AG09319 (cell line): ENCODE measurements around the gene RNASE7.

Experiments
- DNase-seq: peaks from one replicate; pipeline ENCODE4 v3.0.0-alpha.2; 2010; ENCODE audit warnings: low read depth; ENCODE audit errors: extremely low read depth
- CTCF ChIP-seq: IDR thresholded peaks from 2 replicates; pipeline ENCODE4 v1.5.1; 2011; ENCODE audit warnings: low read depth, mild to moderate bottlenecking, inconsistent platforms, low read length, moderate library complexity

RNASE7 gene

GRCh38 chr14:21047378-21047781 is 5.2 kb downstream of the RNASE7 start:
- DNase-seq: no peak
- TF ChIP-seq CTCF: no peak

- DNase-seq: no peak
- no peak for TF ChIP-seq CTCF
Measured at GRCh38 chr14:21048638-21049037, 6.5 kb downstream of the RNASE7 start.

- DNase-seq: no peak
- no peak for TF ChIP-seq CTCF
Measured at GRCh38 chr14:21049271-21049673, 7.1 kb downstream of the RNASE7 start.

DNA sequence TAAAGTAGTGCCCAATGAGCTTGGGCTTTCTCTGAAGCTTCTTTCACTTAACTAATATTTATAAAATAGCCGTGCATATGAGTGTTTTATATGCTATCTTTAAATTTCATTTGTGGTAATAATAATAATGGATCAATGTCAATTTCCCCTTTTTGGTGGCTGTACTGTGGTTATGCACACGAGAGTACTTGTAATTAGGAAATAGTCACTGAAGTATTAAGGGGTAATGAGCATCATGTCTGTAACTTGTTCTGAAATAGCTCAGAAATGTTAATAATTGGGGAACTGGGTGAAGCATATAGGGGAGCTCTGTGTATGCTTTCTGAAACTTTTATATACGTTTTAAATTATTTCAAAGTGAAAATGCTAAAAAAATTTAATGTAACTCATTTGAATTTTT is 8.4 kb downstream of the RNASE7 start:
- DNase-seq: no peak
- TF ChIP-seq CTCF: no peak

DNA sequence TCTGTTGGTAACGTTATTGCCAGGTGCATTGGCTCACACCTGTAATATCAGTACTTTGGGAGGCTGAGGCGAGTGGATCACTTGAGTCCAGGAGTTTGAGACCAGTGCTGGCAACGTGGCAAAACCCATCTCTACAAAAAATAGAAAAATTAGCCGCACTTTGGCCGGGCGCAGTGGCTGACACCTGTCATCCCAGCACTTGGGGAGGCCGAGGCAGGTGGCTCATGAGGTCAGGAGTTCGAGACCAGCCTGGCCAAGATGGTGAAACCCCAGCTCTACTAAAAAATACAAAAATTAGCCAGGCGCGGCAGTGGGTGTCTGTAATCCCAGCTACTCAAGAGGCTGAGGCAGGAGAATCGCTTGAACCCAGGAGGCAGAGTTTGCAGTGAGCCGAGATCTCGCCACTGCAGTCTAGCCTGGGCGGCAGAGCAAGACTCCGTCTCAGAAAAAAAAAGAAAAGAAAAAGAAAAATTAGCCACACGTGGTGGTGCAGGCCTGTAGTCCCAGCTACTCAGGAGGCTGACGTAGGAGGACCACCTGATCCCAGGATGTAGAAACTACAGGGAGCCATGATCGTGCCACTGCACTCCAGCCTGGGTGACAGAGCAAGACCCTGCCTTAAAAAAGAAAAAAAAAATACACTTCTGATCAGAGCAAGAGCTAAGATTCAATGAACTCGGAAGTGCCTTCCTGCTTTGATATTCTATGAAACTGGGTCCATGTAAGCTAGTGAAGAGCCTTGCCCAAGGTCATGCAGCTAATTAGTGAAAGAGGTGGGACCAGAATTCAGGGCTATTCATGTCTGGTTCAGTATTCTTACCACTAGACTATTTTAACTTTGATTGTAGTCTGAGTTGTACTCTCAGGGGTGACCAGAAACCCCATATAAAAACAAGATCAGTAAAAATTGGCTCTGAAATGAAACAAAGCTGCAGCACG is 11.3 kb downstream of the RNASE7 start:
- DNase-seq: no peak
- no peak for TF ChIP-seq CTCF

- TF ChIP-seq CTCF: no peak
- no peak for DNase-seq
Measured at GRCh38 chr14:21054123-21054767, 12.1 kb downstream of the RNASE7 start.

GRCh38 chr14:21054768-21055145 is 12.6 kb downstream of the RNASE7 start:
- TF ChIP-seq CTCF: no peak

More at GRCh38 chr14:21054768-21055145, 12.6 kb downstream of the RNASE7 start:
- DNase-seq: no peak
